ENCODE data around the gene ZBED3.

The ZBED3 gene

GRCh38 chr5:77022511-77023417 is 64.3 kb downstream of the ZBED3 start:
- no peaks in the 10 kb centered on the region for H3K9me3 ChIP-seq (ENCODE audit: control insufficient read depth, low read length)

More at GRCh38 chr5:77022511-77023417, 64.3 kb downstream of the ZBED3 start:
- no peak overlapping the region for H3K27ac ChIP-seq (ENCODE audit: insufficient read depth, low read length, poor library complexity, severe bottlenecking)
- H3K4me1 ChIP-seq (ENCODE audit: control insufficient read depth, insufficient read depth, low read length, poor library complexity, severe bottlenecking) = no peaks in the 10 kb centered on the region
- no peaks in the 10 kb centered on the region for H3K36me3 ChIP-seq (ENCODE audit: control insufficient read depth, insufficient read depth, low read length)
- H3K27me3 ChIP-seq (replicated peaks; ENCODE audit: control insufficient read depth, insufficient read depth, low read length, poor library complexity, severe bottlenecking) = no peaks in the 10 kb centered on the region
- no peak for DNase-seq
- no peak overlapping the region for H3K4me3 ChIP-seq (ENCODE audit: insufficient read depth, low read depth, low read length, poor library complexity, severe bottlenecking)
